Spleen (tissue), 11 donors: ENCODE data around the gene FBXW8. TPM values are rescaled to one million over a fixed set of nuclear protein-coding genes. Genes with fewer than 3 reads are reported as not detected.

Experiments
- DNase-seq: peaks from one replicate; pipeline ENCODE4 v3.0.0-alpha.2; 2020
- H3K27ac ChIP-seq, 8 donors: fragments of 200-600 bp; sonication (generic) in 7 of 8; 1 replicate in 4 of 8; 2 replicates in 4 of 8; pipeline versions ENCODE4 v1.5.0 to v1.8.0; 2016 to 2021; ENCODE audit warnings: inconsistent platforms in 4 of 8, mild to moderate bottlenecking in 4 of 8, moderate library complexity in 1 of 8
- H3K27me3 ChIP-seq, 7 donors: fragments of 200-600 bp; sonication (generic) in 6 of 7; replicated peaks in 1 of 7; 1 replicate in 4 of 7; 2 replicates in 3 of 7; pipeline versions ENCODE4 v1.5.0 to v1.8.0; 2016 to 2021; ENCODE audit warnings: inconsistent platforms in 3 of 7, mild to moderate bottlenecking in 1 of 7
- H3K36me3 ChIP-seq, 6 donors: fragments of 200-600 bp; sonication (generic) in 5 of 6; 1 replicate in 4 of 6; 2 replicates in 2 of 6; pipeline versions ENCODE4 v1.5.0 to v1.8.0; 2016 to 2021; ENCODE audit warnings: inconsistent platforms in 2 of 6
- H3K4me1 ChIP-seq, 6 donors: fragments of 200-600 bp; sonication (generic) in 5 of 6; 1 replicate in 3 of 6; 2 replicates in 3 of 6; pipeline versions ENCODE4 v1.5.0 to v1.8.0; 2016 to 2021; ENCODE audit warnings: inconsistent platforms in 3 of 6
- H3K4me3 ChIP-seq, 8 donors: fragments of 200-600 bp; sonication (generic) in 7 of 8; 1 replicate in 4 of 8; 2 replicates in 4 of 8; pipeline versions ENCODE4 v1.5.0 to v1.8.0; 2016 to 2021; ENCODE audit warnings: inconsistent platforms in 4 of 8, mild to moderate bottlenecking in 4 of 8, moderate library complexity in 2 of 8
- H3K9me3 ChIP-seq, 8 donors: fragments of 200-600 bp; sonication (generic) in 7 of 8; 1 replicate in 4 of 8; 2 replicates in 4 of 8; pipeline versions ENCODE4 v1.5.0 to v1.8.0; 2016 to 2021; ENCODE audit warnings: inconsistent platforms in 4 of 8
- CTCF ChIP-seq, 11 experiments: fragments of 200-600 bp in 7 of 11; fragments of 450-650 bp in 4 of 11; sonication (generic) in 4 of 11; IDR thresholded peaks in 8 of 11; conservative IDR thresholded peaks in 3 of 11; 1 replicate in 7 of 11; 2 replicates in 4 of 11; pipeline versions ENCODE4 v1.4.0 to v1.8.0; 2016 to 2021; ENCODE audit warnings: antibody characterized with exemption in 11 of 11, inconsistent platforms in 4 of 11, mild to moderate bottlenecking in 1 of 11
- POLR2A ChIP-seq, 3 donors: fragments of 450-650 bp; IDR thresholded peaks; one replicate each; pipeline ENCODE4 v1.5.1; 2017; ENCODE audit warnings: antibody characterized with exemption in 3 of 3, mild to moderate bottlenecking in 1 of 3
- POLR2AphosphoS5 ChIP-seq, 3 donors: sonication (generic); formaldehyde crosslinking; IDR thresholded peaks; one replicate each; pipeline ENCODE4 v1.5.1; 2017; ENCODE audit warnings: antibody characterized with exemption in 3 of 3
- WGBS, 5 donors: extraction: QIAGEN DNeasy Blood & Tissue Kit in 3 of 5; methylation state at CpG; one replicate each; pipeline versions ENCODE4 v1.1.5 to v1.1.7; 2013 to 2018; 5-methylcytosine and 5-hydroxymethylcytosine counted together
- intact Hi-C: fragments of 100-400 bp; cut with DNase I; formaldehyde crosslinking; loops from one replicate; pipeline ENCODE4 v1.15.0; 2023; ENCODE audit warnings: low total_unique reads
- polyA plus RNA-seq, 3 donors: library from polyadenylated mRNA; stranded (reverse); fragments of 200-250 nt; gene quantifications; one replicate each; pipeline ENCODE4 v1.2.1, GENCODE V29; 2013
- total RNA-seq, 7 donors: library from RNA; depleted of rRNA in 3 of 7; stranded (reverse); fragments of >200 nt in 3 of 7; fragmentation: NEBNext Ultra II Directional in 4 of 7; extraction: Animal tissue kit (Norgen Biotek cat#: 25700) in 4 of 7; gene quantifications; one replicate each; pipeline versions ENCODE4 v1.1.0 to v1.2.1, GENCODE V29; 2016 to 2021
- donor health status: healthy with polysubstance abuse.
- donor health status: DM: no; HTN: no; CAD: no; lungs with moderate emphysema.
- donor health status: DM: no; HTN: no; CAD: no.
- donor health status: Bipolar disorder and iron deficiency.
- donor health status: healthy.
- donor health status: DM: no; HTN: no; CAD: no.
- donor health status: DM: yes; HTN: yes; CAD: no.

Gene FBXW8
- total and polyA plus RNA-seq, 10 donors, result 2.2 to 17.3 (median 11.8) TPM

- H3K4me1 ChIP-seq, result no peaks in the 10 kb centered on the region
- no peaks in the 10 kb centered on the region for H3K27me3 ChIP-seq
- no peaks in the 10 kb centered on the region for H3K9me3 ChIP-seq
- WGBS, 5 donors, result 93 to 97% (median 95%) methylated on average over 7 of the region's 7 CpGs
- TF ChIP-seq CTCF (IDR thresholded peaks at IDR 0.05 in 8 of 11, conservative IDR thresholded peaks at IDR 0.05 in 3 of 11) (no peak), POLR2A (IDR thresholded peaks at IDR 0.05) (no peak), POLR2AphosphoS5 (IDR thresholded peaks at IDR 0.05) (no peak)
- no peak overlapping the region for H3K4me3 ChIP-seq
- H3K27ac ChIP-seq, result no peak overlapping the region
- DNase-seq, result no peak
- peaks cover 0 to 90% (median 10%) of the 10 kb centered on the region in 6 donors for H3K36me3 ChIP-seq
- intact Hi-C loops, result no loop called here
These were observed 88.3 kb downstream of the FBXW8 start for GRCh38 chr12:116999066-116999465.

DNA sequence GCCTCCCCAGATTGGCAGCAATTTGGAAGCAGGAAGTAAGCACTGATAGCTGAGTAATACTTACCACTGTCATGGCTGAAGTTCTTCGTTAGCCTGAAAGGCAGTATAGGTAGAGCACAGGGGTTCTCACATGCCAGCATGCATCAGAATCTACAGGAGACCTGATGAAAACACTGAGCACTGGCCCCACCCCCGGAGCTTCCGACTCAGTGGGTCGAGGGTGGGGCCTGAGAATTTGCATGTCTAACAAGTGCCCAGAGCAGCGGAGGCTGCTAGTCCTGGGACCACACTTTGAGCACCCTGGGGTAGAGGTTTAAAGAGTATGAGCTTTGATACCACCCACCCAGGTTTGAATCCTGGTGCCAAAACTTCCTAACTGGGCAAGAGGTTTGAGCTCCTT lies 89.6 kb downstream of the FBXW8 start:
- H3K36me3 ChIP-seq, result peaks cover 0 to 95% (median 16%) of the 10 kb centered on the region in 6 donors
- no peaks in the 10 kb centered on the region for H3K27me3 ChIP-seq
- no peak overlapping the region for H3K27ac ChIP-seq
- intact Hi-C loops, result no loop called here
- H3K4me1 ChIP-seq, result no peaks in the 10 kb centered on the region
- WGBS, 5 donors, result 74 to 85% (median 81%) methylated on average over 5 of the region's 5 CpGs
- TF ChIP-seq CTCF (IDR thresholded peaks at IDR 0.05 in 8 of 11, conservative IDR thresholded peaks at IDR 0.05 in 3 of 11), result no peak
- TF ChIP-seq POLR2A (IDR thresholded peaks at IDR 0.05), result no peak
- no peak for TF ChIP-seq POLR2AphosphoS5 (IDR thresholded peaks at IDR 0.05)
- DNase-seq, result no peak
- H3K4me3 ChIP-seq, result no peak overlapping the region
- H3K9me3 ChIP-seq, result no peaks in the 10 kb centered on the region

GRCh38 chr12:117002051-117002817 lies 91.5 kb downstream of the FBXW8 start:
- H3K27me3 ChIP-seq, result no peaks in the 10 kb centered on the region
- H3K4me3 ChIP-seq, result no peak overlapping the region
- no peak overlapping the region for H3K27ac ChIP-seq
- H3K4me1 ChIP-seq, result no peaks in the 10 kb centered on the region
- intact Hi-C loops, result no loop called here
- WGBS, 5 donors, result 87 to 96% (median 90%) methylated on average over 20 to 21 of the region's 21 CpGs
- no peaks in the 10 kb centered on the region for H3K9me3 ChIP-seq
- TF ChIP-seq POLR2AphosphoS5 (IDR thresholded peaks at IDR 0.05), result no peak
- TF ChIP-seq POLR2A (IDR thresholded peaks at IDR 0.05), result no peak
- no peak for TF ChIP-seq CTCF (IDR thresholded peaks at IDR 0.05 in 8 of 11, conservative IDR thresholded peaks at IDR 0.05 in 3 of 11)
- peaks cover 0 to 94% (median 25%) of the 10 kb centered on the region in 6 donors for H3K36me3 ChIP-seq
- DNase-seq, result no peak

DNA sequence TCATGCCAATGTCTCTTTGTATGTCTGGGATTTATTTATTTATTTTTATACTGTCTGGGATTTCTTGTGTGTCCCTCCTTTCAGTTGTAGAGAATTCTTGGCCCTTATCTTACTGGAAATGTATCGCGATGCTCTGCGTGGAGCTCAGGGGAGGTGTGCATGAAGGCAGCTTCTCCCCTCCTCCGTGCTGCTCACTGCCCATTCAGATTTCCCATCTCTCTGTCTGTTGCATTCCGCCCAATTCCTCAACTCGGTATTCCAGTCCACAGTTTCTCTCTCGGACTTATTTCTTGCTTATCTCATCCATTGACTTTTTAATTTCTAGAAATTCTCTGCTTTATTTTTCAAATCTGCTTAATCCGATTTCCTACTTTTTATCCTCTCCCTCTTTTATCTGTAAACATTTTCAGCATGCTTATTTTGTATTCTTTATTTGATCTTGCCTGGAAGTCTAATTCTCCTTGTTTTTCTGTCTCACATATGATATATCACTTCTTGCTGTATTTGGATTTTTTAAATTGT lies 93.2 kb downstream of the FBXW8 start:
- WGBS, 5 donors, result 94 to 97% (median 95%) methylated on average over 8 of the region's 8 CpGs
- intact Hi-C loops, result no loop called here
- TF ChIP-seq POLR2A (IDR thresholded peaks at IDR 0.05), result no peak
- no peak for TF ChIP-seq CTCF (IDR thresholded peaks at IDR 0.05 in 8 of 11, conservative IDR thresholded peaks at IDR 0.05 in 3 of 11)
- no peak for TF ChIP-seq POLR2AphosphoS5 (IDR thresholded peaks at IDR 0.05)
- no peaks in the 10 kb centered on the region for H3K27me3 ChIP-seq
- H3K36me3 ChIP-seq, result peaks cover 0 to 96% (median 24%) of the 10 kb centered on the region in 6 donors
- no peaks in the 10 kb centered on the region for H3K4me1 ChIP-seq
- H3K4me3 ChIP-seq, result no peak overlapping the region
- no peaks in the 10 kb centered on the region for H3K9me3 ChIP-seq
- no peak for DNase-seq
- no peak overlapping the region for H3K27ac ChIP-seq
